H1 (cell line): ENCODE data around the gene DHRS7B. TPM values are rescaled to one million over a fixed set of nuclear protein-coding genes. Genes with fewer than 3 reads are reported as not detected.

ENCODE experiments used
- CHD1 ChIP-seq: IDR thresholded peaks from 2 replicates; pipeline ENCODE4 v1.6.1; 2012; ENCODE audit warnings: low read depth, low read length, improper control_type of control experiment
- CHD7 ChIP-seq: fragments of 300-600 bp; sonication (generic); IDR thresholded peaks from 2 replicates; pipeline ENCODE4 v1.7.1; 2012; ENCODE audit warnings: low read length, moderate library complexity, mild to moderate bottlenecking, inconsistent platforms; ENCODE audit not compliant: insufficient replicate concordance
- EZH2 ChIP-seq: fragments of 200-600 bp; sonication (generic); IDR thresholded peaks from 2 replicates; pipeline ENCODE4 v1.7.1; 2012; ENCODE audit warnings: low read depth, mild to moderate bottlenecking, moderate library complexity, low read length, inconsistent platforms; ENCODE audit not compliant: severe bottlenecking
- GABPA ChIP-seq: IDR thresholded peaks from 2 replicates; pipeline ENCODE4 v1.6.1; 2011; ENCODE audit warnings: mild to moderate bottlenecking, low read length, moderate library complexity, borderline replicate concordance; ENCODE audit not compliant: insufficient read depth
- JUN ChIP-seq: IDR thresholded peaks from 2 replicates; pipeline ENCODE4 v1.6.1; 2011; ENCODE audit warnings: low read depth, mild to moderate bottlenecking, improper control_type of control experiment, low read length
- KDM4A ChIP-seq: IDR thresholded peaks from one replicate; pipeline ENCODE4 v1.7.1; 2012; ENCODE audit warnings: low read depth, mild to moderate bottlenecking, moderate library complexity, low read length, inconsistent platforms; ENCODE audit not compliant: severe bottlenecking
- NANOG ChIP-seq: IDR thresholded peaks from 2 replicates; pipeline ENCODE4 v1.6.1; 2011; ENCODE audit warnings: low read length, low read depth, mild to moderate bottlenecking, inconsistent platforms; ENCODE audit not compliant: insufficient read depth, poor library complexity, severe bottlenecking
- SP4 ChIP-seq: IDR thresholded peaks from 2 replicates; pipeline ENCODE4 v1.6.1; 2012; ENCODE audit warnings: low read length, inconsistent platforms
- TCF12 ChIP-seq: IDR thresholded peaks from 2 replicates; pipeline ENCODE4 v1.6.1; 2011; ENCODE audit warnings: low read depth, mild to moderate bottlenecking, low read length
- polyA plus RNA-seq, 7 experiments: library from polyadenylated mRNA; depleted of rRNA in 3 of 7; stranded (reverse) in 5 of 7; unstranded in 2 of 7; fragments of >200 nt in 5 of 7; fragments of 200-250 nt in 2 of 7; gene quantifications; 1 replicate in 5 of 7; 2 replicates in 1 of 7; 4 replicates in 1 of 7; pipeline versions ENCODE4 v1.2.1 to v1.2.3, GENCODE V29; 2011 to 2013; ENCODE audit warnings: missing spikeins in 2 of 7, mixed read lengths in 2 of 7
- total RNA-seq: library from RNA; stranded (reverse); fragmentation: NEBNext Ultra II Directional; extraction: Animal tissue kit (Norgen Biotek cat#: 25700); gene quantifications from 2 replicates; pipeline ENCODE4 v1.2.1, GENCODE V29; 2021

The DHRS7B gene
- total and polyA plus RNA-seq, 2 of the 8 experiments (the other 6 are each of a cell fraction or from before 2014, with no cell fraction given), result 11.0 to 27.9 TPM

GRCh38 chr17:21119919-21120249, 6.9 kb upstream of the DHRS7B start (continued):
- TF ChIP-seq CHD7 (no peak), NANOG (no peak), TCF12 (no peak), JUN (no peak), CHD1 (no peak), SP4 (no peak), GABPA (no peak), KDM4A (no peak), EZH2 (no peak)
